ENCODE results near the gene CAMTA1. TPM values are rescaled to one million over a fixed set of nuclear protein-coding genes. Genes with fewer than 3 reads are reported as not detected.

The CAMTA1 gene
- total RNA-seq, 4 donors from 2014 or later = 57.4 to 88.3 (median 62.1) TPM

DNA sequence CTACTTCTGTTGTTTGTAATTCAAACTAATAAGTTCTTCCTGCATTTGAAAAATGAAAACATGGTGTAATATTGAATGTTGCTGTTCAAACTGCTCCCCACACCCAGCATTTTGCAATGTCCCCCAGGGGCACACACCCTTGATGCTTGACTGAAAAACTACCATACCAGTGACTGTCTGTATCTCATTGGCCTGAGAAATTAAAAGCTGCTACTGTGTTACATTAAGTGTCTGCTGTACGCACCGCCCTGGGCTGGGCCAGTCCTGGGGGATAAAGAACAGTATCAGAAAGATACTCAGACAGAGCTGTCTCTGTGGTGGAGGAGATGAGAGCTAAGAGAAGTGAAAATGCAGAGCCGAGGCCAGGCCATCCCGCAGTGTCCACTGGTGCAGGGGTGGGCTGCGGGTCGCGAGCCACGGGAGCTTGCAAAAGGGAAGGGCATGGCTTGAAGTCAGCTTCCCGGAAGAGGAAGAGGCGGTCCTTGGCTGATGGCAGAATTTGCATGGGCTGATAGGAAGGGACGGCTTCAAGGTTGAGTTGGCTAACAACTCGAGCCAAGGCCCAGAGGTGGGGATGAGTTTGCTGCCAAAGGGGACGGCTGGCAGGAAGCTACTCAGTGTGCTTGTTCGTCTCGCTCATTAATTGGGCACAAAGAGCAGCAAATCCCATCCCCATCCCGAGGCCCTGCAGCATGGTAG lies 656.0 kb downstream of the CAMTA1 start:
- H3K9me3 ChIP-seq = no peaks in the 10 kb centered on the region
- H3K27ac ChIP-seq = no peak overlapping the region
- H3K27me3 ChIP-seq = no peaks in the 10 kb centered on the region
- no peaks in the 10 kb centered on the region for H3K4me1 ChIP-seq
- no peaks in the 10 kb centered on the region for H3K36me3 ChIP-seq
- TF ChIP-seq, protein P1, sequence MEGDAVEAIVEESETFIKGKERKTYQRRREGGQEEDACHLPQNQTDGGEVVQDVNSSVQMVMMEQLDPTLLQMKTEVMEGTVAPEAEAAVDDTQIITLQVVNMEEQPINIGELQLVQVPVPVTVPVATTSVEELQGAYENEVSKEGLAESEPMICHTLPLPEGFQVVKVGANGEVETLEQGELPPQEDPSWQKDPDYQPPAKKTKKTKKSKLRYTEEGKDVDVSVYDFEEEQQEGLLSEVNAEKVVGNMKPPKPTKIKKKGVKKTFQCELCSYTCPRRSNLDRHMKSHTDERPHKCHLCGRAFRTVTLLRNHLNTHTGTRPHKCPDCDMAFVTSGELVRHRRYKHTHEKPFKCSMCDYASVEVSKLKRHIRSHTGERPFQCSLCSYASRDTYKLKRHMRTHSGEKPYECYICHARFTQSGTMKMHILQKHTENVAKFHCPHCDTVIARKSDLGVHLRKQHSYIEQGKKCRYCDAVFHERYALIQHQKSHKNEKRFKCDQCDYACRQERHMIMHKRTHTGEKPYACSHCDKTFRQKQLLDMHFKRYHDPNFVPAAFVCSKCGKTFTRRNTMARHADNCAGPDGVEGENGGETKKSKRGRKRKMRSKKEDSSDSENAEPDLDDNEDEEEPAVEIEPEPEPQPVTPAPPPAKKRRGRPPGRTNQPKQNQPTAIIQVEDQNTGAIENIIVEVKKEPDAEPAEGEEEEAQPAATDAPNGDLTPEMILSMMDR (IDR thresholded peaks at IDR 0.05) = no peak
- TF ChIP-seq POLR2A (IDR thresholded peaks at IDR 0.05) = no peak
- H3K4me3 ChIP-seq = no peak overlapping the region
- DNase-seq = no peak

- H3K9me3 ChIP-seq = no peaks in the 10 kb centered on the region
- H3K27ac ChIP-seq = no peak overlapping the region
- TF ChIP-seq, protein P1 (IDR thresholded peaks at IDR 0.05) = no peak
- TF ChIP-seq POLR2A (IDR thresholded peaks at IDR 0.05) = no peak
- H3K4me1 ChIP-seq = no peaks in the 10 kb centered on the region
- H3K4me3 ChIP-seq = no peak overlapping the region
- no peak for DNase-seq
- H3K36me3 ChIP-seq = no peaks in the 10 kb centered on the region
- no peaks in the 10 kb centered on the region for H3K27me3 ChIP-seq
These were observed 656.8 kb downstream of the CAMTA1 start for GRCh38 chr1:7442036-7442435.

DNA sequence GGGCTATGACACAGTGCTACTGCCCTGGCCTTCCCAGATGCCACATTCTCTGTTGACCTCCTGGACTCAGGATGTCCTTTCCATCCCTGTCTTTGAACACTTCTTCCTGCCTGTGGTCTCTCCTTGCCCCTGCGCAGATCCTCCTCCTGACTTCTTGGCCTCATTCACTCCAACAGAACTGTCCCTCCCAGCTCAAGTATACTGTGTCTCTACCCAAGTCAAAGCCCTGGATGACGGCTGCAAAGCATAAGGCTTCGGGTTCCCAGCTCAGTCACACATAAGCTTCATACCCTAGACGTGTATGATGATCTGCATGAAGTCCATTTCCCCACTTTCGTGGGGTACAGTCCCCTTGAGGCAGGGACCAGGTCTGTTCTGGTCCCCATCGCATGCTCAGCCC lies 657.7 kb downstream of the CAMTA1 start:
- H3K27me3 ChIP-seq = no peaks in the 10 kb centered on the region
- DNase-seq = no peak
- no peaks in the 10 kb centered on the region for H3K9me3 ChIP-seq
- H3K4me1 ChIP-seq = no peaks in the 10 kb centered on the region
- no peaks in the 10 kb centered on the region for H3K36me3 ChIP-seq
- H3K4me3 ChIP-seq = no peak overlapping the region
- no peak overlapping the region for H3K27ac ChIP-seq
- TF ChIP-seq, protein P1 (IDR thresholded peaks at IDR 0.05) = no peak
- no peak for TF ChIP-seq POLR2A (IDR thresholded peaks at IDR 0.05)

DNA sequence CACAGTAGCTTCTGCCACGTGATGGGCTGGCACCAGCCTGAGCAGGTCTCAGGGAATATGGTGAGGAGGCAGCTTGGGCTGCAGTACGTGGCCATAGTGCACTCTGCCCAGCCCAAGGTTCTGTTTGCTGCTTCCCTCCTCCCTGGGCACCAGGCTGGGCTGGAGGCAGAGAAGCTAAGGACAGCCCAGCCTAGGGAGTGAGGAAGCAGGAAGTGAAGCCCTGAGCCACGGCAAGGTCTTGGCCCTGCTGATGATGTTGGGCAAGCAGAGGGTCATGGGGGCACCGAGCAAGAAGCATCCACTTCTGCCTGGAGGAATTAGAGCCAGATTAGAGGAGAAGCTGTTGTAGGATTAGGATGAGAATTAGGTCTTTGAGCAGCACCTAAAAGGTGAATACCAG lies 659.1 kb downstream of the CAMTA1 start:
- no peaks in the 10 kb centered on the region for H3K36me3 ChIP-seq
- no peak for DNase-seq
- H3K4me3 ChIP-seq = no peak overlapping the region
- H3K4me1 ChIP-seq = no peaks in the 10 kb centered on the region
- H3K27ac ChIP-seq = no peak overlapping the region
- H3K9me3 ChIP-seq = no peaks in the 10 kb centered on the region
- TF ChIP-seq POLR2A (IDR thresholded peaks at IDR 0.05) = no peak
- TF ChIP-seq, protein P1 (IDR thresholded peaks at IDR 0.05) = no peak
- H3K27me3 ChIP-seq = no peaks in the 10 kb centered on the region

DNA sequence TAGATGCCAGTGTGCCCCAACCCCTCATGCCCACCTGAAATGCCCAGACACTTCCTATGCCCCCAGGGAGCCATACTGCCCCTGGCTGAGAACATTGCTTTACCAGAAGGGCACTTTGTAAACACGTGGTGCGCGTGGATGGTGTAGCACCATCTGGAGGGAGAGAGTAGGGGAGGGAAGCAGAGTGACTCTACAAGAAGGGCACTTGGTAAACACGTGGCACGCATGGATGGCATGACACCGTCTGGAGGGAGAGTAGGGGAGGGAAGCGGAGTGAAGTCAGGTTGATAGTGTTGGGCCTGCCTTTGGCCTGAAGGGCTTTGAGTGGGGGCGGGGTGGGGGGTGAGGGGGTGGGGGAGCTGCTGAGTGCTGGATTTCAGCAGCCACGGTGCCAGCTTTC lies 661.8 kb downstream of the CAMTA1 start:
- no peaks in the 10 kb centered on the region for H3K4me1 ChIP-seq
- TF ChIP-seq POLR2A (IDR thresholded peaks at IDR 0.05) = no peak
- TF ChIP-seq, protein P1 (IDR thresholded peaks at IDR 0.05) = no peak
- H3K27ac ChIP-seq = no peak overlapping the region
- H3K9me3 ChIP-seq = no peaks in the 10 kb centered on the region
- H3K27me3 ChIP-seq = no peaks in the 10 kb centered on the region
- no peaks in the 10 kb centered on the region for H3K36me3 ChIP-seq
- no peak for DNase-seq
- no peak overlapping the region for H3K4me3 ChIP-seq
